HG02885 (cell line): Measurements from ENCODE around the gene NHSL1.

Experiments used
- ATAC-seq: cut with Tn5 transposase; IDR thresholded peaks from one replicate; pipeline ENCODE4 v1.9.1; 2021; ENCODE audit warnings: mild to moderate bottlenecking; ENCODE audit not compliant: unreplicated experiment, poor library complexity

NHSL1 gene

GRCh38 chr6:138410048-138410735, 89.1 kb downstream of the NHSL1 start:
- no peak for ATAC-seq

- no peak for ATAC-seq
Measured at GRCh38 chr6:138406443-138406842, 92.9 kb downstream of the NHSL1 start.

- no peak for ATAC-seq
Measured at GRCh38 chr6:138405816-138406413, 93.4 kb downstream of the NHSL1 start.

GRCh38 chr6:138404666-138405337, 94.5 kb downstream of the NHSL1 start:
- ATAC-seq, result no peak

GRCh38 chr6:138403801-138404665, 95.3 kb downstream of the NHSL1 start, which contains the start of gene HEBP2:
Gene HEBP2 (plus strand): TSS chr6:138404223. CDS start chr6:138404496, 273 bp downstream.
- peak; percentile 91 for ATAC-seq

GRCh38 chr6:138403324-138403800, 95.9 kb downstream of the NHSL1 start:
- ATAC-seq, result peak; percentile 22

- ATAC-seq, result no peak
Measured at GRCh38 chr6:138402838-138403187, 96.5 kb downstream of the NHSL1 start.

GRCh38 chr6:138401960-138402837, 97.1 kb downstream of the NHSL1 start:
- no peak for ATAC-seq

- no peak for ATAC-seq
Measured at GRCh38 chr6:138400326-138400725, 99.0 kb downstream of the NHSL1 start.

- no peak for ATAC-seq
Measured at GRCh38 chr6:138397128-138398122, 101.9 kb downstream of the NHSL1 start.

GRCh38 chr6:138396709-138397108, 102.6 kb downstream of the NHSL1 start:
- ATAC-seq, result no peak

- peak; percentile 75 for ATAC-seq
Measured at GRCh38 chr6:138393871-138394783, 105.2 kb downstream of the NHSL1 start.

- ATAC-seq, result no peak
Measured at GRCh38 chr6:138389551-138389950, 109.7 kb downstream of the NHSL1 start.

GRCh38 chr6:138387577-138388368, 111.5 kb downstream of the NHSL1 start:
- no peak for ATAC-seq

GRCh38 chr6:138386897-138387296, 112.4 kb downstream of the NHSL1 start:
- ATAC-seq, result no peak

GRCh38 chr6:138383776-138384175, 115.5 kb downstream of the NHSL1 start:
- no peak for ATAC-seq
